Measurements from ENCODE around the gene GLOD4. TPM values are rescaled to one million over a fixed set of nuclear protein-coding genes. Genes with fewer than 3 reads are reported as not detected.
A peak's percentile ranks its signal among the peaks of the same experiment; 100 is the strongest.

GLOD4 gene
- total RNA-seq, 1 donor from 2014 or later = 80.1 TPM

GRCh38 chr17:802481-802880 is 20.4 kb upstream of the GLOD4 start:
- Mint-ChIP-seq H3K27me3 (ENCODE audit: unreplicated experiment) (peaks cover 13% of the 10 kb centered on the region), H3K9me3 (ENCODE audit: unreplicated experiment) (peaks cover 22% of the 10 kb centered on the region), H3K36me3 (ENCODE audit: unreplicated experiment) (no peaks in the 10 kb centered on the region), H3K4me3 (ENCODE audit: unreplicated experiment) (no peak overlapping the region), H3K4me1 (ENCODE audit: low read depth, unreplicated experiment) (peaks cover 22% of the 10 kb centered on the region), H3K27ac (ENCODE audit: unreplicated experiment) (no peak overlapping the region)
- DNase-seq = no peak
- TF ChIP-seq CTCF (IDR thresholded peaks at IDR 0.05; ENCODE audit: partially characterized antibody, unreplicated experiment) = no peak

- H3K9me3 Mint-ChIP-seq (ENCODE audit: unreplicated experiment) = peaks cover 18% of the 10 kb centered on the region
- DNase-seq = no peak
- H3K4me3 Mint-ChIP-seq (ENCODE audit: unreplicated experiment) = no peak overlapping the region
- H3K27ac Mint-ChIP-seq (ENCODE audit: unreplicated experiment) = peak overlapping the region; percentile 34
- H3K4me1 Mint-ChIP-seq (ENCODE audit: low read depth, unreplicated experiment) = peaks cover 19% of the 10 kb centered on the region
- no peak for TF ChIP-seq CTCF (IDR thresholded peaks at IDR 0.05; ENCODE audit: partially characterized antibody, unreplicated experiment)
- peaks cover 13% of the 10 kb centered on the region for H3K27me3 Mint-ChIP-seq (ENCODE audit: unreplicated experiment)
- H3K36me3 Mint-ChIP-seq (ENCODE audit: unreplicated experiment) = no peaks in the 10 kb centered on the region
These were observed 19.6 kb upstream of the GLOD4 start for GRCh38 chr17:801660-802059.

GRCh38 chr17:800446-801242 is 18.6 kb upstream of the GLOD4 start:
- TF ChIP-seq CTCF (IDR thresholded peaks at IDR 0.05; ENCODE audit: partially characterized antibody, unreplicated experiment) = no peak
- no peaks in the 10 kb centered on the region for H3K36me3 Mint-ChIP-seq (ENCODE audit: unreplicated experiment)
- no peak for DNase-seq
- H3K9me3 Mint-ChIP-seq (ENCODE audit: unreplicated experiment) = peaks cover 18% of the 10 kb centered on the region
- H3K4me3 Mint-ChIP-seq (ENCODE audit: unreplicated experiment) = no peak overlapping the region
- peaks cover 15% of the 10 kb centered on the region for H3K4me1 Mint-ChIP-seq (ENCODE audit: low read depth, unreplicated experiment)
- H3K27me3 Mint-ChIP-seq (ENCODE audit: unreplicated experiment) = peaks cover 13% of the 10 kb centered on the region
- H3K27ac Mint-ChIP-seq (ENCODE audit: unreplicated experiment) = no peak overlapping the region

GRCh38 chr17:799261-799660 is 17.2 kb upstream of the GLOD4 start:
- no peak overlapping the region for H3K4me3 Mint-ChIP-seq (ENCODE audit: unreplicated experiment)

More at GRCh38 chr17:799261-799660, 17.2 kb upstream of the GLOD4 start:
- TF ChIP-seq CTCF (IDR thresholded peaks at IDR 0.05; ENCODE audit: partially characterized antibody, unreplicated experiment) = no peak
- no peaks in the 10 kb centered on the region for H3K36me3 Mint-ChIP-seq (ENCODE audit: unreplicated experiment)
- DNase-seq = no peak
- H3K27ac Mint-ChIP-seq (ENCODE audit: unreplicated experiment) = peak overlapping the region; percentile 43
- H3K4me1 Mint-ChIP-seq (ENCODE audit: low read depth, unreplicated experiment) = peaks cover 28% of the 10 kb centered on the region
- H3K27me3 Mint-ChIP-seq (ENCODE audit: unreplicated experiment) = peaks cover 16% of the 10 kb centered on the region
- H3K9me3 Mint-ChIP-seq (ENCODE audit: unreplicated experiment) = peaks cover 19% of the 10 kb centered on the region
